Activated naive CD4-positive, alpha-beta T cell treated with anti-CD3 and anti-CD28 coated beads for 36 hours (primary cell): ENCODE data around the gene TEAD2. TPM values are rescaled to one million over a fixed set of nuclear protein-coding genes. Genes with fewer than 3 reads are reported as not detected.
A peak's percentile ranks its signal among the peaks of the same experiment; 100 is the strongest.

ENCODE experiments used
- CTCF ChIA-PET: fragments of 350-600 bp; sonication (Branson Sonifier 250); formaldehyde crosslinking; loops from one replicate; lab custom pipeline; 2021; ENCODE audit warnings: antibody characterized with exemption; lab: Charles Lee
- DNase-seq: peaks from one replicate; pipeline ENCODE4 v3.0.0-alpha.2; 2020
- H3K27ac Mint-ChIP-seq: one replicate; pipeline ENCODE4 v1.8.0; 2021; ENCODE audit warnings: mild to moderate bottlenecking, mixed read lengths
- H3K27me3 Mint-ChIP-seq: one replicate; pipeline ENCODE4 v1.8.0; 2021; ENCODE audit warnings: low read depth, mixed read lengths
- H3K36me3 Mint-ChIP-seq: one replicate; pipeline ENCODE4 v1.8.0; 2021; ENCODE audit warnings: low read depth, mixed read lengths
- H3K4me1 Mint-ChIP-seq: one replicate; pipeline ENCODE4 v1.8.0; 2021; ENCODE audit warnings: low read depth, mixed read lengths
- H3K4me3 Mint-ChIP-seq: one replicate; pipeline ENCODE4 v1.8.0; 2021; ENCODE audit warnings: mild to moderate bottlenecking, moderate library complexity, mixed read lengths
- H3K9me3 Mint-ChIP-seq: one replicate; pipeline ENCODE4 v1.8.0; 2021; ENCODE audit warnings: mixed read lengths
- intact Hi-C: fragments of 100-400 bp; cut with micrococcal nuclease; formaldehyde crosslinking; loops from one replicate; pipeline ENCODE4 v1.15.1; 2023
- total RNA-seq, 2 experiments: library from RNA; stranded (reverse); gene quantifications; one replicate each; pipeline ENCODE4 v1.2.3, GENCODE V29; 2021

Gene TEAD2
- total RNA-seq, 2 experiments from 2014 or later, result 0.20 TPM; not detected in 1

DNA sequence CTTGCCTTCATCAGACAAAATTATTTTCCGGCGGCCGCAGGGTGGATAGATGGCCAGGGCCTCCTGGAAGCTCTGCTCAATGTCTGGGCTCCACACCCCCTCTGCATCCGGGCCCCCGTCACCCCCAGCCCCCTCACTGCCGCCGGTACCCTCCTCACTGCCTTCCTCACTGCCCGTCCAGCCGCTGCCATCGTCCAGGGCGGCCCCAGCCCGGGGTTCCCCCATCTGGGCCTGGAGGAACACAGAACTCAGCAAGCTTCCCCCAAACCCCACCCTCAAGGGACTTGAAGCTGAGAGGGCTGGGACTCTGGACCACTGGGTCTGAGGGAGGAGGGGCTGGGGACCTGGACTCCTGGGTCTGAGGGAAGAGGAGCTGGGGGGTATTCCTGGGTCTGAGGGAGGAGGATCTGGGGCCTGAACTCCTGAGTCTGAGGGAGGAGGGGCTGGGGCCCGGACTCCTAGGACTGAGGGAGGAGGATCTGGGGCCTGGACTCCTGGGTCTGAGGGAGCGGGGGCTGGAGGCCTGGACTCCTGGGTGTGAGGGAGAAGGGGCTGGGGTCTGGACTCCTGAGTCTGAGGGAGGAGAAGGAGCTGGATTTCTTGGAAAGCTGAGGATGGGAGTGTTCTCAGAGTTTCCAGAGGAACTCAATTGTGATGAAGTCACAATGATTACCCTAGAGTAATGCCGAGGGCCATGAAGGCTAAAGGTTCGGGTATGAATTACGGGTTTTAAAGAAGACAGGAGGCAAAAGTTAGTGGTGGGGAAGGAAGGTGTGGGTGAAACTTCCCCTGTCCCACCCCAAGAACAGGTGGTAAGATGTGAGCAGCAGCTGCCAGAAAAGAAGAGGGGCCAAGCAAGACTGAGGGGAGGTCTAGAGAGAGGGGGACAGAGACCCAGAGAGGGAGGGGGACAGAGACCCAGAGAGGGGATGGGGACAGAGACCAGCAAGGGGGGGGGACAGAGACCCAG is 2.1 kb downstream of the TEAD2 start:
- peaks cover 24% of the 10 kb centered on the region for H3K4me1 Mint-ChIP-seq
- CTCF ChIA-PET, result interaction anchor here (0.5 to 1.3 kb wide), 4 partner anchors 10 to 85 kb away, joined by 4 to 5 read pairs (median 4); no protein-coding TSS in a partner anchor
- no peaks in the 10 kb centered on the region for H3K9me3 Mint-ChIP-seq
- no peak for DNase-seq
- H3K27ac Mint-ChIP-seq, result no peak overlapping the region
- H3K27me3 Mint-ChIP-seq, result peaks cover 12% of the 10 kb centered on the region
- intact Hi-C loops, result no loop called here
- no peak overlapping the region for H3K4me3 Mint-ChIP-seq
- no peaks in the 10 kb centered on the region for H3K36me3 Mint-ChIP-seq

DNA sequence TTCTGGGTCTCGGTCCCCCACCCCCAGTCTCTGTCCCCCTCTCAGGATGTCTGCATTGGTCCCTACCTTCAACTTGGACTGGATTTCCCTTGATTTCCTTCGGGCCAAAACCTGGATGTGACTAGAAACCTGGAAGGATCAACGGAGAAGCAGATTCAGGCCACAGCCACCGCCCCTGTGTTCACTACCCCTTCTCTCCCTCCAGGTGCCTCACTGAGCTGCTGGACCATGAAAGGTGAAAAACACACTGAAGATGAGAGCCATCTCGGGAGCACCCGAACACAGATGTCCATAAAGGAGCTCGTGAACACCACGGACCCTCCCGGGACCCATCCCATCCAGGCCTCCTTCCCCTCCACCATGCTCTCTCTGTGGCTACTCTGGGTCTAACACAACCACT is 5.0 kb downstream of the TEAD2 start:
- Mint-ChIP-seq H3K9me3 (no peaks in the 10 kb centered on the region), H3K27me3 (peaks cover 10% of the 10 kb centered on the region), H3K27ac (no peak overlapping the region), H3K36me3 (no peaks in the 10 kb centered on the region), H3K4me1 (peaks cover 22% of the 10 kb centered on the region), H3K4me3 (no peak overlapping the region)
- DNase-seq, result no peak
- CTCF ChIA-PET, result no interaction called here
- intact Hi-C loops, result no loop called here

DNA sequence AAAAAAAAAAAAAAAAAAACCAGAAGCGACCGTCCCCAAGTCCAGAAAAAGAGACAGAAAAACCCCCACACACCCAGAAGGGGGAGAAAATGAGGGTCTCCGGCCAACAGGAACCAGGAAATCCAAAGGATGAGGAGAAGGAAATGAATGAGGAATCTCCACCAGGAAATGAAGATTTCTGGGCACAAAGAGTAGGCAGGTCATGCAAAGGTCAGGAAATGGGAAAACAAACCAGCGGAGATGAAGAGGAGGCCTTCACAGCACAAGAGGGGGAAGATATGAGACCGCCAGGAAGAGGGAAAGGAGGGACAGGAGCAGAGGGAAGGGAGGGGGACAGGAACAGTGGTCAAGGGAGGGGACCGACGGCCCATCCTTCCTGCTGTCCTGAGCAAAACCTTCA is 5.8 kb downstream of the TEAD2 start:
- intact Hi-C loops, result no loop called here
- Mint-ChIP-seq H3K36me3 (no peaks in the 10 kb centered on the region), H3K4me1 (peaks cover 15% of the 10 kb centered on the region), H3K4me3 (no peak overlapping the region), H3K27me3 (peaks cover 3% of the 10 kb centered on the region), H3K27ac (no peak overlapping the region), H3K9me3 (no peaks in the 10 kb centered on the region)
- CTCF ChIA-PET, result no interaction called here
- DNase-seq, result no peak

DNA sequence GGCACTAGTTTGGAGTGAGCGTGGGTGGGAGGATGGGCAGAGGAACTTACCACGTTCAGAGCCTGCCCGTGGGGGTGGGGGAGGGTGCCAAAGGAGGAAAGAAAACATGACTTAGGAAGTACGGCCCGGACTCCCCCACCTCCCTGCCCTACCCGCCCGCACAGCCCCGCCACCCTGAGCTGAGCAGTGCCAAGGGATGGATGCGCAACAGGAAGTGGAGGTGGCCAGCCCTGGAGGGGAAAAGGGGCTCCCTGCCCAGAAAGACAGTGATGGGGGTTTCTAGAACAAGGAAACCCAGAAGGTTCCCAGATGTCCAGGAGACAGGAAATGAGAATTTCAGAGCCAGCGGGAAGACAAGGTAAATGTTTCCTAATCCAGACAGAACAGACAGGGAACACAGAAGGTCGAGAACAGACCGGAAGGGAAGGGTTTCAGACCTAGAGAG is 6.3 kb downstream of the TEAD2 start:
- DNase-seq, result peak; percentile 35

DNA sequence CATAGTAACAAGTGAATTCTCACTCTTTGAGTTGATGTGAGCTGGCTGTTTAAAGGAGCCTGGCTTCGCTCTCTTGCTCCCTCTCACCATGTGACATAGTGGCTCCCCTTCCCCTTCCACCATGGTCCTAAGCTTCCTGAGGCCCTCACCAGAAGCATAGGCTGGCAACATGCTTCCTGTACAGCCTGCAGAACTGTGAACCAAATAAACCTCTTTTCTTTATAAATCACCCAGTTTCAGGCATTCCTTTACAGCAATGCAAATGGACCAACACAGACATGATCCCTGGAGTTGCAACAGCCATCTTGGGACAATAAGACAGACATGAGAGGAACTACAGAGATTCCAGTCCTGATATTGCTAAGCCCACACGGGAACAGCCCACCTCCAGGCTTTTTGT is 12.6 kb downstream of the TEAD2 start:
- no peaks in the 10 kb centered on the region for H3K36me3 Mint-ChIP-seq
- CTCF ChIA-PET, result interaction anchor here (0.6 to 1.7 kb wide), 2 partner anchors 123 to 124 kb away, joined by 4 to 6 read pairs; no protein-coding TSS in a partner anchor
- H3K4me3 Mint-ChIP-seq, result no peak overlapping the region

More for the DNA sequence above, 6.3 kb downstream of the TEAD2 start:
- H3K27me3 Mint-ChIP-seq, result peaks cover 3% of the 10 kb centered on the region
- H3K27ac Mint-ChIP-seq, result no peak overlapping the region
- CTCF ChIA-PET, result no interaction called here
- no peaks in the 10 kb centered on the region for H3K36me3 Mint-ChIP-seq
- peaks cover 13% of the 10 kb centered on the region for H3K4me1 Mint-ChIP-seq
- H3K9me3 Mint-ChIP-seq, result no peaks in the 10 kb centered on the region
- intact Hi-C loops, result no loop called here
- no peak overlapping the region for H3K4me3 Mint-ChIP-seq

DNA sequence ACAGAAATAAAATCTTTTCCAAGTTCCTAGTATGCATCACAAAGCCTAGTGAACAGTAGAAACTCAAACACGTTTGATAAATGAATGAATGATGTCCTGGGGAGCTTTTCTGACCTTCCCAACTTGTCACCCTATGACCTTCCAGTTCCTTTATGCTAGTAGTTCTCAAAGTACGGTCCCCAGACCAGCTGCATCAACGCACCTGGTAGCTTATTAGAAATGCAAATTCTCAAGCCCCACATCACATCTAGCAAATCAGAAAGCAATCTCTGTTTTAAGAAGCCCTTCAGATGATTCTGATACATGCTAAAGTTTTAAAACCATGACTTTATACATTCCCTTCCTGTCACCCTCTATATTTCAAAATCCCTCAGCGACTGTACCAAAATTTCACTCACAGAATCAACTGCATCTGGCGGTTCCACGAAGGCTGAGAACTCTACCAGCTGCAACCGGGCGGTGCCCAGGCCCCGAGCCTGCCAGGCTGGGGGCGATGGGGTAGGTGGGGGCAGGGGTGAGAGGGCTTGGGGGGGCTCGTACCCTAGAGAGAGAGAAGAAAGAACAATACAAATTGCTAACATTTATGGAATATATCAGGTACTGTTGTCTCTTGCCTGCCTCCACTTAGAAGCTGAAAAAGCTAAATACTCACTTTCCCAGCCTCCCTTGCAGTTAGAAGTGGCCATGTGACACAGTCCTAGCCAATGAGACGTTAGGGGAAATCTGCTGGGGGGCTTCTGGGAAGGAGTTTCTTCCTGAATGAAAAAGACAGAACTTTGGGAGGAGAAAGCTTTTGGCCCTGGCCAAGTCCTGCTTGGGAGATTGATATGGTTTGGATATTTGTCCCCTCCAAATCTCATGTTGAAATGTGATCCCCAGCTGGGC is 13.7 kb downstream of the TEAD2 start:
- no peaks in the 10 kb centered on the region for H3K27me3 Mint-ChIP-seq
- intact Hi-C loops, result no loop called here

More for the DNA sequence above, 12.6 kb downstream of the TEAD2 start:
- Mint-ChIP-seq H3K27ac (no peak overlapping the region), H3K9me3 (no peaks in the 10 kb centered on the region), H3K27me3 (no peaks in the 10 kb centered on the region), H3K4me1 (no peaks in the 10 kb centered on the region)
- DNase-seq, result no peak
- intact Hi-C loops, result no loop called here

DNA sequence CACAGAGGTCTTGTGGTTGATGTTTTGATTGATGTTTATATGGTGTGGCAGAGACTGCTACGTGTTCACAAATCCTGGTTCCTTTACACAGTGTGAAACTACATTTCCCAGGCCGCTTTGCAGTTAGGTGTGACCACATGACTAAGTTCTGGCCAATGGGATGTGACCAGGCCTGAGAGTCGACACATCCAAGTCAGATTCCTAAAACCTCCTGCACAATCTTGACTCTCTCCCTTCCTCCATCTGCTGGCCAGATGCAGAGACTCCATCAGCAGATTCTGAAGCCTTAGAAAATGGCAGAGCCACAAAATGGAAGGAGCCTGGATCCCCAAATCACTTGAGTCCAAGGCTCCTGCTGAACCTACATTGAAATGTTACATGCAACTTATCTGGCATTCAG is 14.4 kb downstream of the TEAD2 start:
- no peaks in the 10 kb centered on the region for H3K27me3 Mint-ChIP-seq
- peak; percentile 26 for DNase-seq
- intact Hi-C loops, result no loop called here
- CTCF ChIA-PET, result interaction anchor here (0.6 kb wide), 1 partner anchor 396 kb away, joined by 3 read pairs; no protein-coding TSS in a partner anchor
- H3K4me3 Mint-ChIP-seq, result no peak overlapping the region
- H3K36me3 Mint-ChIP-seq, result peaks cover under 1% of the 10 kb centered on the region
- peaks cover under 1% of the 10 kb centered on the region for H3K4me1 Mint-ChIP-seq
- H3K9me3 Mint-ChIP-seq, result no peaks in the 10 kb centered on the region
- H3K27ac Mint-ChIP-seq, result no peak overlapping the region

More for the DNA sequence above, 13.7 kb downstream of the TEAD2 start:
- no peak overlapping the region for H3K4me3 Mint-ChIP-seq
- DNase-seq, result no peak
- H3K36me3 Mint-ChIP-seq, result no peaks in the 10 kb centered on the region
- H3K4me1 Mint-ChIP-seq, result no peaks in the 10 kb centered on the region
- no peaks in the 10 kb centered on the region for H3K9me3 Mint-ChIP-seq
- H3K27ac Mint-ChIP-seq, result no peak overlapping the region
- CTCF ChIA-PET, result interaction anchor here (0.6 to 0.7 kb wide), 3 partner anchors 123 to 397 kb away, joined by 3 read pairs; no protein-coding TSS in a partner anchor

DNA sequence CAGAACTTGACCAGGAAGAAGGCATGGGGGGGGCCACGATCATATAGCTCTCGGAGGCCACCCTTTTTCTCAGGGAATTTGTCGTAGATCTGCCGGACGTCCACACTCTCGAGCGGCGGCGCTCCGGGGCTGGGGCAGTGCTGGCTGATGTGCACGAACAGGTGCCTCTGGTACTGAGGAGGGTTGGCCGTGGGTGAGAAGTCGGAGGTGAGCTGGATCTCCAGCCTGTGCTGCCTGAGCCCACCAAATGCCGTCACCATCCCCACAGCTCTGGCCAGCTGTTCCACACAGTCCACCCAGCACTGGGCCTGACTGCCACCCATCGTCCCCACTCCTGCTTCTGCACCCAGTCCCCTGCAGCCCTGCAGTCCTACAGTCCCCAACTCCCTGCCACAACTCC is 15.0 kb downstream of the TEAD2 start:
- DNase-seq, result no peak
- H3K27ac Mint-ChIP-seq, result no peak overlapping the region
- CTCF ChIA-PET, result no interaction called here
- no peaks in the 10 kb centered on the region for H3K9me3 Mint-ChIP-seq
- no peak overlapping the region for H3K4me3 Mint-ChIP-seq
- H3K27me3 Mint-ChIP-seq, result no peaks in the 10 kb centered on the region
- intact Hi-C loops, result no loop called here
- peaks cover 4% of the 10 kb centered on the region for H3K36me3 Mint-ChIP-seq
- peaks cover 3% of the 10 kb centered on the region for H3K4me1 Mint-ChIP-seq

DNA sequence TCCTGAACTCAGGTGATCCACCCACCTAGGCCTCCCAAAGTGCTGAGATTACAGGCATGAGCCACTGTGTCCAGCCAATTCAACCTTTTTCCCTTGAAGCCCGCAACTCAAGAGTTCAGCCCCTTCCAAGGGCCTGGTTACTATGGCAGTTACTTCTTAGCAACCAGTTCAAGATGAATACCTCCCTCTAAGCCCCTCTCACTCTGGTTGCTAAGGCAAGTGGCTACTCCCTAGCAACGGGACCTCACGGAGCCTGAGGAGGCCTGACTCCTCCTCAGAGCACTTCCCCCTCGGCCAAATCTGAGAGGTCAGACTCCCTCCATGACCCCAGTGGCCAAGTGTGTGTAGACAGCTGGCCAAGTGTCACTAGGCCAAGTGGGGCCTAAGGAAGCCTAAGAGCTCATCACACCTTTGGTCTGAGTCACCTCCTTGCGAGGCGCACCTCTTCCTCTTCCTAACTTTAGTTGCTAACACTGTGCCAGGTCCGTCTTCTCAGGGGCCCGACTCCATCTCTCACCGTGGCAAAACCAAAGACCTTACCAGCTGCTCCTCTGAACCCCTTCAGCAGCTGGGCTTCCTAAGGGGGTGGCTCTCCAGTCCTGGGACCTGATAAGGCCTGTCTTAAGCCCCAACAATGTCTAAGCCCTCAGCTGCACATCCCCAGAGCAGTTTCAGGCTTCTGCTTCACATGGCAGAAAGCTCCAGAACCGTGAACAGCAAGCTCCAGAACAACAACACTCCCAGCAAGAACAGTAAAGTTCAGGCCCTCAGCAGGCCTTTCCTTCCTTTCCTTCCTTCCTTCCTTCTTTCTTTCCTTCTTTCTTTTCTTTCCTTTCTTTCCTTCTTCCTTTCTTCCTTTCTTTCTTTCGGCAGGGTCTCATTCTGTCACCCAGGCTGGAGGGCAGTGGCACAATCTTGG is 17.5 kb downstream of the TEAD2 start:
- Mint-ChIP-seq H3K4me3 (no peak overlapping the region), H3K36me3 (peaks cover 8% of the 10 kb centered on the region), H3K9me3 (no peaks in the 10 kb centered on the region), H3K27ac (no peak overlapping the region), H3K27me3 (no peaks in the 10 kb centered on the region), H3K4me1 (peaks cover 7% of the 10 kb centered on the region)
- CTCF ChIA-PET, result interaction anchor here (0.7 kb wide), 1 partner anchor 33 kb away, joined by 4 read pairs; no protein-coding TSS in a partner anchor
- intact Hi-C loops, result no loop called here
- DNase-seq, result no peak

DNA sequence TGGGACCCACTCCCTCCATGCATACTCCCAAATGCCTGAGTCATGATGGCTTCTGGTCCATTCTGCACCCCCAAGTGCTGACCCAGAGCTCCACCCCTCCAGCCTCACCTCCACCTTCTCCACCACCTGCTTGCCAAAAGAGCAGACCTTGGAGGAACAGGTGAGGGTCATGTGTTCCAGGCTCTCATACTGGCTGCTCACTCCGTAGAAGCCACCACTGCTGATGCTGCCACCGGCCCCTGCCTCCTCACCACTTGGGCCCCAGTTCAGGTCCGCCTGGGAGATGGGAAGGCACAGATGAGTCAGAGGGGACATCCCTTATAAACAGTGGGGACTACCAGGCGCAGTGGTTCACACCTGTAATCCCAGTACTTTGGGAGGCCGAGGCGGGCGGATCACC is 19.1 kb downstream of the TEAD2 start:
- Mint-ChIP-seq H3K36me3 (peaks cover 18% of the 10 kb centered on the region), H3K9me3 (no peaks in the 10 kb centered on the region), H3K27ac (no peak overlapping the region), H3K4me3 (no peak overlapping the region), H3K4me1 (peaks cover 16% of the 10 kb centered on the region), H3K27me3 (no peaks in the 10 kb centered on the region)
- CTCF ChIA-PET, result no interaction called here
- intact Hi-C loops, result no loop called here
- no peak for DNase-seq

DNA sequence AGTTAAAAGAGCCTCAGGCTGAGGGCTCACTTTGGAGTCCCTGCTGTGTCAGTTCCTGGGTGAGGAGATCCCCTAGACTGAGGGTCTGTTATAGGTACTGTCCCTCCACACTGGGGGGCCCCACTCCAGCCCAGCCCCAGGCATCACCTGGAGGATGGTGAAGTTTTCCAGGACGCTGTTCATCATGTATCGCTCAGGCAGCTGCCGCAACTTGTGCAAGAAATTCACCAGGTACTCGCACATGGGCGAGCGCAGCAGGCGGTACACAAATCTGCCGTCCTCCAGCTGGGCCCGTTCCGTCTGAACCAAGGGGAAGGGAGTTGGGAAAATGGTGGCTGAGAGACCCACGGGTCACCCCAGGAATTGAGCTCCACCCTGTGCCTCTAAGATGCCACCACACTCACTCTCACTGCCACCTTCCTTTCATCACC is 19.9 kb downstream of the TEAD2 start:
- no peaks in the 10 kb centered on the region for H3K27me3 Mint-ChIP-seq
- H3K36me3 Mint-ChIP-seq, result peaks cover 24% of the 10 kb centered on the region
- CTCF ChIA-PET, result no interaction called here
- DNase-seq, result no peak
- no peaks in the 10 kb centered on the region for H3K9me3 Mint-ChIP-seq
- H3K27ac Mint-ChIP-seq, result no peak overlapping the region
- intact Hi-C loops, result no loop called here
- peaks cover 23% of the 10 kb centered on the region for H3K4me1 Mint-ChIP-seq
- H3K4me3 Mint-ChIP-seq, result no peak overlapping the region
